Mesenchymal stem cell (in vitro differentiated cells and primary cell): ENCODE data around the gene NEDD4L.
"Not testable (repeated sequence)": the region's sequence is repeated elsewhere in the genome, so short reads cannot be mapped to it uniquely, and the experiment has no call there.

Experiments
- DNase-seq: peaks from one replicate; pipeline ENCODE4 v3.0.0-alpha.2; 2013
- H2AFZ ChIP-seq: one replicate; pipeline ENCODE4 v1.6.1; 2013; ENCODE audit warnings: low read depth, mild to moderate bottlenecking, control low read depth, inconsistent platforms, low read length, moderate library complexity
- H2AK5ac ChIP-seq: 2 replicates; pipeline ENCODE4 v1.6.1; 2013; ENCODE audit warnings: low read length, moderate library complexity, mild to moderate bottlenecking, inconsistent platforms; ENCODE audit not compliant: severe bottlenecking
- H2BK120ac ChIP-seq: one replicate; pipeline ENCODE4 v1.6.1; 2013; ENCODE audit warnings: low read depth, mild to moderate bottlenecking, inconsistent platforms, low read length, moderate library complexity
- H2BK12ac ChIP-seq, 2 experiments: one replicate each; pipeline ENCODE4 v1.6.1; 2013; ENCODE audit warnings: inconsistent platforms in 2 of 2, low read length in 2 of 2, mild to moderate bottlenecking in 2 of 2, moderate library complexity in 2 of 2, control low read depth in 1 of 2
- H2BK15ac ChIP-seq: one replicate; pipeline ENCODE4 v1.6.1; 2013; ENCODE audit warnings: mild to moderate bottlenecking, low read depth, inconsistent platforms; ENCODE audit not compliant: poor library complexity, severe bottlenecking
- H2BK5ac ChIP-seq: 2 replicates; pipeline ENCODE4 v1.6.1; 2013; ENCODE audit warnings: low read depth, mild to moderate bottlenecking, low read length, control low read depth, inconsistent platforms; ENCODE audit not compliant: poor library complexity, severe bottlenecking
- H3K14ac ChIP-seq, 2 experiments: one replicate each; pipeline ENCODE4 v1.6.1; 2013; ENCODE audit warnings: inconsistent platforms in 2 of 2, low read length in 2 of 2, control low read depth in 1 of 2, mild to moderate bottlenecking in 1 of 2, moderate library complexity in 1 of 2
- H3K18ac ChIP-seq, 2 experiments: one replicate each; pipeline ENCODE4 v1.6.1; 2013; ENCODE audit warnings: inconsistent platforms in 2 of 2, low read length in 2 of 2, control low read depth in 1 of 2, low read depth in 1 of 2, mild to moderate bottlenecking in 1 of 2
- H3K23ac ChIP-seq, 2 experiments: one replicate each; pipeline ENCODE4 v1.6.1; 2013; ENCODE audit warnings: inconsistent platforms in 2 of 2, low read length in 2 of 2, mild to moderate bottlenecking in 2 of 2, moderate library complexity in 2 of 2, control low read depth in 1 of 2
- H3K27ac ChIP-seq: 2 replicates; pipeline ENCODE4 v1.5.1; 2013; ENCODE audit warnings: mild to moderate bottlenecking, moderate library complexity, low read length, control low read depth, inconsistent platforms; ENCODE audit not compliant: poor library complexity, severe bottlenecking
- H3K27me3 ChIP-seq, 2 experiments: 2 replicates each; pipeline versions ENCODE4 v1.6.1 to v1.7.0; 2013; ENCODE audit warnings: low read length in 2 of 2, mild to moderate bottlenecking in 2 of 2, moderate library complexity in 2 of 2, control low read depth in 1 of 2, inconsistent platforms in 1 of 2; ENCODE audit not compliant: control insufficient read depth in 1 of 2, insufficient read depth in 1 of 2
- H3K36me3 ChIP-seq, 2 experiments: 2 replicates each; pipeline versions ENCODE4 v1.6.1 to v1.7.0; 2013; ENCODE audit warnings: low read length in 2 of 2, control low read depth in 1 of 2, inconsistent platforms in 1 of 2, low read depth in 1 of 2, mild to moderate bottlenecking in 1 of 2; ENCODE audit not compliant: insufficient read depth in 2 of 2, control insufficient read depth in 1 of 2
- H3K4ac ChIP-seq, 2 experiments: one replicate each; pipeline ENCODE4 v1.6.1; 2013; ENCODE audit warnings: inconsistent platforms in 2 of 2, low read length in 2 of 2, mild to moderate bottlenecking in 2 of 2, moderate library complexity in 2 of 2, control low read depth in 1 of 2, low read depth in 1 of 2
- H3K4me1 ChIP-seq: 2 replicates; pipeline ENCODE4 v1.6.1; 2013; ENCODE audit warnings: low read depth, low read length, control low read depth; ENCODE audit not compliant: control insufficient read depth, insufficient read depth
- H3K4me2 ChIP-seq: 2 replicates; pipeline ENCODE4 v1.6.1; 2013; ENCODE audit warnings: low read length, mild to moderate bottlenecking, inconsistent platforms; ENCODE audit not compliant: poor library complexity, severe bottlenecking
- H3K4me3 ChIP-seq, 2 experiments: 2 replicates each; pipeline versions ENCODE4 v1.5.1 to v1.7.0; 2013; ENCODE audit warnings: low read length in 2 of 2, mild to moderate bottlenecking in 2 of 2, control low read depth in 1 of 2, low read depth in 1 of 2; ENCODE audit not compliant: insufficient read depth in 1 of 2
- H3K79me1 ChIP-seq: replicated peaks from 2 replicates; pipeline ENCODE4 v1.6.1; 2013; ENCODE audit warnings: mild to moderate bottlenecking, control low read depth, low read length, inconsistent platforms; ENCODE audit not compliant: poor library complexity, severe bottlenecking
- H3K9ac ChIP-seq: 2 replicates; pipeline ENCODE4 v1.7.0; 2013; ENCODE audit warnings: mild to moderate bottlenecking, low read length, moderate library complexity
- H3K9me3 ChIP-seq: 2 replicates; pipeline ENCODE4 v1.7.0; 2013; ENCODE audit warnings: mild to moderate bottlenecking, low read length; ENCODE audit not compliant: control insufficient read depth
- H4K8ac ChIP-seq: one replicate; pipeline ENCODE4 v1.6.1; 2013; ENCODE audit warnings: inconsistent platforms, mild to moderate bottlenecking, low read length, moderate library complexity
- H4K91ac ChIP-seq: one replicate; pipeline ENCODE4 v1.6.1; 2013; ENCODE audit warnings: mild to moderate bottlenecking, low read length, inconsistent platforms
- WGBS: methylation state at CpG from one replicate; pipeline ENCODE4 v1.1.7; 2013; ENCODE audit warnings: mixed read lengths; 5-methylcytosine and 5-hydroxymethylcytosine counted together

The NEDD4L gene

GRCh38 chr18:58169472-58169871 is 125.4 kb downstream of the NEDD4L start:
- Histone ChIP-seq H2BK12ac (peak overlapping the region; percentile 49 to 84), H2AFZ (no peak overlapping the region), H2BK5ac (peak overlapping the region; percentile 33), H3K23ac (peak overlapping the region in 1 of 2 experiments; percentile 66), H3K79me1 (peaks cover 1% of the 10 kb centered on the region), H2BK120ac (no peak overlapping the region), H4K8ac (no peak overlapping the region), H3K14ac (peak overlapping the region in 1 of 2 experiments; percentile 88), H3K27me3 (peaks cover 0 to 3% of the 10 kb centered on the region in 2 experiments), H3K27ac (no peak overlapping the region), H2AK5ac (no peak overlapping the region), H3K9ac (no peak overlapping the region), H3K9me3 (no peaks in the 10 kb centered on the region), H3K4me2 (no peak overlapping the region), H3K4ac (no peak overlapping the region), H3K36me3 (peaks cover 0 to 3% of the 10 kb centered on the region in 2 experiments), H3K4me1 (peaks cover 2% of the 10 kb centered on the region), H3K4me3 (no peak overlapping the region), H2BK15ac (peak overlapping the region; percentile 17), H3K18ac (no peak overlapping the region), H4K91ac (no peak overlapping the region)
- 89% methylated on average over 6 of the region's 6 CpGs for WGBS
- DNase-seq, result no peak

DNA sequence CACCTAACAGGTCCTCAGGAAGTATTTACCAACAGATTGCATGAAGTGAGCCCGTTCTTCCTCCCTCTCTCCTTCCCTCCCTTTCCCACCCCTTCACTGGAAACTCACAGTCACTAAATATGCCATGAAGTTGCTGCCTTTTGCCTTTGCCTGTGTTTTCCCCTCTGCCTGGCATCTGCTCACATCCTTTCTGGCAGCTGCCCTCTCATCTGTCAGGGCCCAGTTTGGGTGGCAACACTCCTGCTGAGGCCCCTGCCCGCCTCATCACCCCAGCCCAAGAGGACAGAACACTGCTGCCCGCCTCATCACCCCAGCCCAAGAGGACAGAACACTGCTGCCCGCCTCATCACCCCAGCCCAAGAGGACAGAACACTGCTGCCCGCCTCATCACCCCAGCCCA is 126.0 kb downstream of the NEDD4L start:
- not testable (repeated sequence) for H3K27ac ChIP-seq, H3K79me1 ChIP-seq, H3K36me3 ChIP-seq, H3K23ac ChIP-seq, H3K18ac ChIP-seq, H4K91ac ChIP-seq, DNase-seq, H2BK5ac ChIP-seq, H4K8ac ChIP-seq, H2AK5ac ChIP-seq, H3K4me1 ChIP-seq, H2BK15ac ChIP-seq, H3K4me3 ChIP-seq, H3K27me3 ChIP-seq, H3K9ac ChIP-seq, H3K9me3 ChIP-seq, H3K14ac ChIP-seq, H2AFZ ChIP-seq, H3K4me2 ChIP-seq, H2BK120ac ChIP-seq
- H2BK12ac ChIP-seq, result peak overlapping the region in 1 of 2 experiments; percentile 45
- H3K4ac ChIP-seq, result peak overlapping the region in 1 of 2 experiments; percentile 60
- 53% methylated on average over 1 of the region's 5 CpGs for WGBS

GRCh38 chr18:58172031-58172430 is 128.0 kb downstream of the NEDD4L start:
- WGBS, result 86% methylated on average over 6 of the region's 6 CpGs
- Histone ChIP-seq H2BK5ac (no peak overlapping the region), H2BK15ac (no peak overlapping the region), H4K8ac (no peak overlapping the region), H3K18ac (no peak overlapping the region), H4K91ac (peak overlapping the region; percentile 8), H2BK120ac (no peak overlapping the region), H3K9me3 (no peaks in the 10 kb centered on the region), H3K79me1 (peaks cover 1% of the 10 kb centered on the region), H3K36me3 (peaks cover 0 to 3% of the 10 kb centered on the region in 2 experiments), H2AFZ (no peak overlapping the region), H3K27ac (no peak overlapping the region), H2AK5ac (no peak overlapping the region), H3K4ac (no peak overlapping the region), H3K4me3 (no peak overlapping the region), H3K9ac (no peak overlapping the region), H3K14ac (no peak overlapping the region), H3K27me3 (peaks cover 0 to 3% of the 10 kb centered on the region in 2 experiments), H3K4me2 (no peak overlapping the region), H3K4me1 (peaks cover 8% of the 10 kb centered on the region), H3K23ac (no peak overlapping the region), H2BK12ac (no peak overlapping the region)
- no peak for DNase-seq

DNA sequence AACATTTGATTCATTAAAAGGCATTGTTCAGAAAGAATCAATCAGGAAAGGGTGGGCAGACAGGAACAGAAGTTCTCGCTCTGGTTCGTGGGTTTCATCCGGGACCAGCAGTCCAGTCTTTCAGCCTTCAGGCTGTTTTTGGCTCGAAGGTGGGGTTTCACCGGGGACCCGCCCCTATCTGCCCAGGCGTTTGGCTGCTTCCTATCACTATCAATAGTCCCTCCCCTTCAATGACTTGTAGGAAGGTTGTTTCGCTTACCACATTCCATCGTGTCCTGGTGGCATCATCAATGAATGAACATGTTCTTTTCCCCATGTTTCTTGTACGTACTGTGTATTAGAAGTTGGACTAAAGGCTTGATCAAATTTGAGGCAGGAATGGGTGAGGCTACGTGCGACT is 130.3 kb downstream of the NEDD4L start:
- no peak for DNase-seq
- no peak overlapping the region for H3K9ac ChIP-seq
- no peak overlapping the region for H2BK5ac ChIP-seq
- peaks cover 0 to 3% of the 10 kb centered on the region in 2 experiments for H3K36me3 ChIP-seq
- peaks cover 0 to 3% of the 10 kb centered on the region in 2 experiments for H3K27me3 ChIP-seq
- H2AFZ ChIP-seq, result no peak overlapping the region
- no peak overlapping the region for H2BK120ac ChIP-seq
- H2AK5ac ChIP-seq, result no peak overlapping the region
- H3K79me1 ChIP-seq, result peaks cover 1% of the 10 kb centered on the region
- H4K91ac ChIP-seq, result peak overlapping the region; percentile 34
- H3K18ac ChIP-seq, result peak overlapping the region in 1 of 2 experiments; percentile 38
- WGBS, result 87% methylated on average over 11 of the region's 12 CpGs
- H2BK15ac ChIP-seq, result no peak overlapping the region
- no peak overlapping the region for H3K14ac ChIP-seq
- H2BK12ac ChIP-seq, result peak overlapping the region in 1 of 2 experiments; percentile 30
- H3K4ac ChIP-seq, result no peak overlapping the region
- no peak overlapping the region for H4K8ac ChIP-seq
- no peaks in the 10 kb centered on the region for H3K9me3 ChIP-seq
- H3K27ac ChIP-seq, result no peak overlapping the region
- H3K23ac ChIP-seq, result no peak overlapping the region
- H3K4me2 ChIP-seq, result no peak overlapping the region
- H3K4me1 ChIP-seq, result peaks cover 14% of the 10 kb centered on the region
- H3K4me3 ChIP-seq, result no peak overlapping the region
